Common myeloid progenitor, CD34-positive (primary cell): ENCODE data around the gene TMEM181.
"Not testable (repeated sequence)": the region's sequence is repeated elsewhere in the genome, so short reads cannot be mapped to it uniquely, and the experiment has no call there.

Experiments used
- CTCF ChIA-PET: fragments of 350-600 bp; sonication (Branson Sonifier 250); formaldehyde crosslinking; loops from one replicate; lab custom pipeline; 2021; ENCODE audit warnings: antibody characterized with exemption; lab: Charles Lee
- POLR2A ChIA-PET: fragments of 350-600 bp; sonication (Branson Sonifier 250); formaldehyde crosslinking; loops from one replicate; lab custom pipeline; 2021; ENCODE audit warnings: antibody characterized with exemption; lab: Charles Lee
- DNase-seq, 3 donors: peaks; one replicate each; pipeline versions ENCODE4 v3.0.0 to v3.0.0-alpha.2; 2013
- H3K27ac ChIP-seq, 2 experiments: 1 replicate in 1 of 2; 2 replicates in 1 of 2; pipeline ENCODE4 v1.7.0; 2013; ENCODE audit warnings: inconsistent platforms in 2 of 2, low read length in 2 of 2, mild to moderate bottlenecking in 2 of 2, low read depth in 1 of 2, moderate library complexity in 1 of 2; ENCODE audit not compliant: severe bottlenecking in 2 of 2, insufficient read depth in 1 of 2, poor library complexity in 1 of 2
- H3K27me3 ChIP-seq, 5 experiments: replicated peaks in 2 of 5; 1 replicate in 3 of 5; 2 replicates in 2 of 5; pipeline versions ENCODE4 v1.6.1 to v1.7.0; 2013; ENCODE audit warnings: low read length in 4 of 5, mild to moderate bottlenecking in 2 of 5, moderate library complexity in 2 of 5, inconsistent platforms in 1 of 5; ENCODE audit not compliant: insufficient read depth in 5 of 5, control insufficient read depth in 4 of 5
- H3K36me3 ChIP-seq, 4 experiments: 1 replicate in 2 of 4; 2 replicates in 2 of 4; pipeline versions ENCODE4 v1.6.1 to v1.7.0; 2013; ENCODE audit warnings: low read length in 3 of 4, control low read depth in 1 of 4, mild to moderate bottlenecking in 1 of 4; ENCODE audit not compliant: control insufficient read depth in 4 of 4, insufficient read depth in 4 of 4
- H3K4me1 ChIP-seq, 4 experiments: 1 replicate in 3 of 4; 2 replicates in 1 of 4; pipeline versions ENCODE4 v1.6.1 to v1.7.1; 2013; ENCODE audit warnings: low read length in 3 of 4, mild to moderate bottlenecking in 3 of 4, control low read depth in 1 of 4, inconsistent platforms in 1 of 4, moderate library complexity in 1 of 4; ENCODE audit not compliant: control insufficient read depth in 4 of 4, insufficient read depth in 4 of 4; ENCODE audit errors: control extremely low read depth in 1 of 4
- H3K4me3 ChIP-seq, 7 experiments: 1 replicate in 4 of 7; 2 replicates in 3 of 7; pipeline versions ENCODE4 v1.5.1 to v1.7.0; 2013; ENCODE audit warnings: mild to moderate bottlenecking in 7 of 7, low read length in 6 of 7, moderate library complexity in 6 of 7, inconsistent platforms in 2 of 7, low read depth in 2 of 7, control low read depth in 1 of 7; ENCODE audit not compliant: insufficient read depth in 4 of 7, control insufficient read depth in 1 of 7; ENCODE audit errors: extremely low read depth in 1 of 7
- H3K9me3 ChIP-seq, 5 experiments: 1 replicate in 4 of 5; 2 replicates in 1 of 5; pipeline versions ENCODE4 v1.6.1 to v1.7.1; 2013; ENCODE audit warnings: low read length in 4 of 5, mild to moderate bottlenecking in 2 of 5, inconsistent platforms in 1 of 5, low read depth in 1 of 5, moderate library complexity in 1 of 5; ENCODE audit not compliant: control insufficient read depth in 4 of 5, insufficient read depth in 2 of 5; ENCODE audit errors: control extremely low read depth in 1 of 5
- WGBS: methylation state at CpG from one replicate; pipeline ENCODE4 v1.1.5; 2013; ENCODE audit not compliant: insufficient coverage; 5-methylcytosine and 5-hydroxymethylcytosine counted together

TMEM181 gene

DNA sequence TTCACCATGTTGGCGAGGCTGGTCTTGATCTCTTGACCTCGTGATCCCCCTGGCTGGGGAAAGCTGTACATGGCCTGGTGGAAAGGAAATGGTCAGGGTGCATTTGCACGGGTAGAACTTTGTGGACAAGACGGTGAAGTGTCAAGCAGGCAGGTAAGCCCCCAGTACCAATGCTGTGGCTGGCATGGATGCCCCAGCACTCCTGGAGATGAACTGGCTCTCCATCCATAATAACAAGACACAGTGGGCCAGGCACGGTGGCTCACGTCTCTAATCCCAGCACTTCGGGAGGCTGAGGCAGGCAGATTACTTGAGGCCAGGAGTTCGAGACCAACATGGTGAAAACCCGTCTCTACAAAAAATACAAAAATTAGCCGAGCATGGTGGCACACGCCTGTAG is 37.3 kb upstream of the TMEM181 start:
- Histone ChIP-seq H3K36me3 (no peaks in the 10 kb centered on the region), H3K4me3 (no peak overlapping the region), H3K27ac (no peak overlapping the region), H3K27me3 (peaks cover 0 to 5% (median 0%) of the 10 kb centered on the region in 5 experiments), H3K9me3 (peaks cover 0 to 3% (median under 1%) of the 10 kb centered on the region in 5 experiments), H3K4me1 (peaks cover 0 to 10% (median 7%) of the 10 kb centered on the region in 4 experiments)
- 96% methylated on average over 7 of the region's 11 CpGs for WGBS
- POLR2A ChIA-PET: interaction anchor here (1.0 kb wide), 1 partner anchor 17 kb away, joined by 3 read pairs; no protein-coding TSS in a partner anchor
- no peak for DNase-seq
- CTCF ChIA-PET: interaction anchor here (0.6 kb wide), 1 partner anchor 1279 kb away, joined by 3 read pairs; no protein-coding TSS in a partner anchor

DNA sequence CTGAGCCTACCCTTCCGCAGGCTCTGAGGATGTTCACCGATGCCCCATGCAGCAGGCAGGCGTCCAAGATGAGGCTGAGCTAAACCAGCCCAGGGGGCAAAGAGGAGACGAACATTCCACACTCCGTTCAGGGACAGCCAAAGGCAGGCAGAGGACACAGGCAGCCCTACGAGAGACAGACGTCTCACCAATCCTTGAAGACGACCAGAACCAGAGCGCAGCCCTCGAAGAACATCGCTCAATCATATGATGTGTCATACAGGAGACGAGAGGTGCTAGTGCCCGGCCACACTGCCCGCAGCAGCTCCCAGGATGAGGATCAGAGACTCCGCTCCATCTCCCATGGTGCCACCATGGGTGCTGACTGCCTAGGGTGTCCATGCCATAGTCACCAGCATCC is 35.6 kb upstream of the TMEM181 start:
- Histone ChIP-seq H3K4me1 (no peaks in the 10 kb centered on the region), H3K36me3 (no peaks in the 10 kb centered on the region), H3K4me3 (no peak overlapping the region), H3K27ac (no peak overlapping the region), H3K9me3 (peaks cover 0 to 6% (median 2%) of the 10 kb centered on the region in 5 experiments), H3K27me3 (peaks cover 0 to 4% (median 0%) of the 10 kb centered on the region in 5 experiments)
- POLR2A ChIA-PET: interaction anchor here (0.6 kb wide), 1 partner anchor 26 kb away, joined by 3 read pairs; no protein-coding TSS in a partner anchor
- 99% methylated on average over 15 of the region's 15 CpGs for WGBS
- no peak for DNase-seq
- CTCF ChIA-PET: no interaction called here

DNA sequence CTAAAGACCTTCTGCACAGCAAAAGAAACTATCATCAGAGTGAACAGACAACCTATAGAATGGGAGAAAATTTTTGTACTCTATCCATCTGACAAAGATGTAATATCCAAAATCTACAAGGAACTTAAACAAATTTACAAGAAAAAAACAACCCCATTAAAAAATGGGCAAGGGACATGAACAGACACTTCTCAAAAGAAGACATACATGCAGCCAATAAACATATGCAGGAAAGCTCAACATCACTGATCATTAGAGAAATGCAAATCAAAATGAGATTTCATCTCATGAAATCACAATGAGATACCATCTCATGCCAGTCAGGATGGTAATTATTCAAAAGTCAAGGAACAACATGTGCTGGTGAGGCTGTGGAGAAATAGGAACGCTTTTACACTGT is 32.0 kb upstream of the TMEM181 start:
- H3K4me3 ChIP-seq, CTCF ChIA-PET, POLR2A ChIA-PET, H3K27me3 ChIP-seq, DNase-seq, H3K9me3 ChIP-seq, H3K27ac ChIP-seq, H3K4me1 ChIP-seq, H3K36me3 ChIP-seq: not testable (repeated sequence)
- WGBS: no CpG with 5 or more reads among the region's 1 CpG

DNA sequence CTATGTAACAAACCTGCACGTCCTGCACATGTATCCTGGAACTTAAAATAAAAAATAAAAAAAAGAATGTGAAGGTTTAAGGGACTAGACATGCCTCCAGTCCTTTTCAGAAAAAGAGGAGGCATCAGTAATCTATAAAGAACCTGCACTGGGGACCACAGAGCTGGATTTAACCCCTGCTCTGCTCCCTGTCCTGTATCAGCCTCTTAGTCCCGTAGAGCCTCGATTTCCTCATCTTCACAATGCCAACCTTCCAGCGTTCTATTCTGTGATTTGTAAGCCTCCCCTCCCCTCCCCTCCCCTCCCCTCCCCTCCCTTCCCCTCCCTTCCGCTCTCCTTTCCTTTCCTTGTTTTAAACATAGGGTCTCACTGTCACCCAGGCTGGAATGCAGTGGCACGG is 31.1 kb upstream of the TMEM181 start:
- no peak overlapping the region for H3K27ac ChIP-seq
- H3K9me3 ChIP-seq: peaks cover 0 to 6% (median 3%) of the 10 kb centered on the region in 5 experiments
- CTCF ChIA-PET: no interaction called here
- no peaks in the 10 kb centered on the region for H3K4me1 ChIP-seq
- H3K27me3 ChIP-seq: peaks cover 0 to 6% (median 0%) of the 10 kb centered on the region in 5 experiments
- no peaks in the 10 kb centered on the region for H3K36me3 ChIP-seq
- WGBS: 90% methylated on average over 3 of the region's 6 CpGs
- no peak overlapping the region for H3K4me3 ChIP-seq
- POLR2A ChIA-PET: no interaction called here
- DNase-seq: no peak

DNA sequence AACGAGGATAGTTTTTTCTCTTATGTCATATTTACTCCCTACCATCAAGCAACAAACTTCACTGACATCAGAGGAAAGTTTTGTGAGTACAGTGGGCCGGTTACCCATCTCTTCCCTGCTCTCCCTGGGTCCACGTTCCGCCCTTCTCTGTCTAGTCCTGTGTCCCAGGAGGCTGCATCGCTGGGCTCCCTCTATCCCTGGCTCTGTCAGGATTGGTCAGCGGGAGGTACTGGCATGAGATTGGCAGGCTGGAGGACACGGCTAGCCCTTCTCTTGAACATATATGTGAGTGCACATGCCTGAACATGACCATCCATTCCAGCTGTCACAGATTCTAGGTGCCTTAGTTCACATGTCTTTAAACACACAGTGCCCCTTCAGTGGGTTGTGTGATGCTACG is 30.3 kb upstream of the TMEM181 start:
- Histone ChIP-seq H3K4me1 (no peaks in the 10 kb centered on the region), H3K36me3 (no peaks in the 10 kb centered on the region), H3K27me3 (peaks cover 0 to 8% (median under 1%) of the 10 kb centered on the region in 5 experiments), H3K4me3 (no peak overlapping the region), H3K9me3 (peaks cover 0 to 6% (median 2%) of the 10 kb centered on the region in 5 experiments), H3K27ac (no peak overlapping the region)
- DNase-seq: no peak
- 86% methylated on average over 6 of the region's 8 CpGs for WGBS
- ChIA-PET POLR2A (no interaction called here), CTCF (no interaction called here)

DNA sequence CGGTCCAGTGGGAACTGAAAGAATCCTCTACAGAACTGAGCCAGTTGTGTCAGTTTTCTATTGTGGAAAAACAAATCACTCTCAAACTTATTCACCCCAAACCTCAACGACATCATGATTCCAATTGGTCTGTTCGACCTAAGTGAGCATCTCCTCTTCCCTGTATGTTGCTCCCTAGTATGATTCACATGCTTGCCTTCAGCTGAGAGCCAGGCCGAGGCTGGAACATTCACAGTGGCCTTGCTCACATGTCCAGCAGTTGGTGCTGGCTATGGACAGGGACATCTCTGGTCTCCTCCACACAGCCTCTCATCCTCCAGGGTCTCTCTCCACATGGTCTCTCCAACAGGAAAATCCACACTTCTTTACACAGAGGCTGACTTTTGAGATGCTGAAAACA is 28.3 kb upstream of the TMEM181 start:
- no peak overlapping the region for H3K4me3 ChIP-seq
- peaks cover 0 to 22% (median 9%) of the 10 kb centered on the region in 5 experiments for H3K27me3 ChIP-seq
- H3K4me1 ChIP-seq: peaks cover 0 to 6% (median 5%) of the 10 kb centered on the region in 4 experiments
- ChIA-PET CTCF (no interaction called here), POLR2A (no interaction called here)
- no peak overlapping the region for H3K27ac ChIP-seq
- no peak for DNase-seq
- 78% methylated on average over 4 of the region's 4 CpGs for WGBS
- peaks cover 0 to 6% (median 2%) of the 10 kb centered on the region in 5 experiments for H3K9me3 ChIP-seq
- no peaks in the 10 kb centered on the region for H3K36me3 ChIP-seq

DNA sequence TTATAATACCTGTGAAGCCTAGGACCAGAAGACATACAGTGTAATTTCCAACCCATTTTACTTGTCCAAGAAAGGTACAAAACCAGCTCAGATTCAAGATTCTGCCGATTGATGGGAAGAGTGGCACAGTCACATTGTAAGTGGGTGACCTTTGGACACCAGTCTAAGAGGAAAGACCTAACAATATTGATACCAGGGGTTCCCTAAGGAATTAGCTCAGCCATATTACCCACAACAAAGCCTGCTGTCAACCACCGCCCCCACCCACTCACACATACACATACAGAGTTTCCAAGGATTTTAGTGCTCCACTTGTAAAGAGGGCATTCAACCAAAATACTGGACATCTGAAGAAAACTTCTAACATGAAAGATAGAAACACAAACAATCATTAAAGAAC is 27.9 kb upstream of the TMEM181 start:
- H3K27me3 ChIP-seq: peaks cover 0 to 25% (median 10%) of the 10 kb centered on the region in 5 experiments
- H3K4me3 ChIP-seq: no peak overlapping the region
- no peak for DNase-seq
- CTCF ChIA-PET: no interaction called here
- WGBS: no CpG with 5 or more reads among the region's 2 CpGs
- H3K4me1 ChIP-seq: peaks cover 0 to 10% (median 9%) of the 10 kb centered on the region in 4 experiments
- peaks cover 0 to 6% (median 2%) of the 10 kb centered on the region in 5 experiments for H3K9me3 ChIP-seq
- no peaks in the 10 kb centered on the region for H3K36me3 ChIP-seq
- POLR2A ChIA-PET: no interaction called here
- H3K27ac ChIP-seq: no peak overlapping the region
